GM20431 (cell line): ENCODE results near the gene AP2A2.

ENCODE experiments used
- in situ Hi-C: fragments of 300-500 bp; cut with MseI, MboI; formaldehyde crosslinking; loops from one replicate; pipeline ENCODE4 v1.15.0; 2020; ENCODE audit warnings: low sequenced_read_pairs; ENCODE audit not compliant: unreplicated experiment

AP2A2 gene

DNA sequence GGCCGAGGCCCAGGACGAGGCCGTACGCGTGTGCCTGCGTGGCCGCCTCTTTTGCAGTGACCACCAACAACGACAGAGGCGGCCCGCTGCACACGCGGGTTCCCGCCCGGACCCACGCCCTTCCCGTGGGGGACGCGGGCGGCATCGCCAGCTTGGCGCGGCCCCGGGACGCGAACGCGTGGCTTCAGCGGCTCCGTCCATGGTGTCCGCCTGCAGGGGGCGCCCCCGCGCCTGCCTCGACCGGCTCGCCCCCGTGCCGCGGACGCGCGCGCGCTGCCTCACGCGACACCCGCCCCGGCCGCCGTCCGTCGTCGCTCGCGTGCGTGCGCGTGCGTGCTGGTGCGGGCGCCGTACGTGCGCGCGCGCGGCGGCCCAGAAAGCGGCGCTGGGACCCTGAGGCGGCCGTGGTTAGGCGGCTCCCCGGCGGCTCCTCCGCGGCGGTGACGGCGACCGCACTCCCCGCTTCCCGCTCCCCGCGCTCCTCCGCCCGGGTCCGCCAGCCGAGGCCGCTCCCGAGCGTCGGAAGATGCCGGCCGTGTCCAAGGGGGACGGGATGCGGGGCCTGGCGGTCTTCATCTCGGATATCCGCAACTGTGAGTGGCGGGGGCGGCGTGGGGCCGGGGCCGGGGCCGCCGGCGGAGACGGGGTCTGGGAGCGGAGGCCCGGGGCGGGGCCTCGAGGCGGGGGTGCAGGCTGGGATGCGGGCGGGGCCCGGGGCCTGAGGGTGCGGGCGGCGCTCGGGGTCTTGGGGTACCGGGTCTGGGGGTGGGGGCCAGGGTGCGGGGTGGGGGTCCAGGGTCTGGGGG, at the start of gene AP2A2:
Gene AP2A2 (plus strand): TSS at position 375 of the 806 bp plus-strand sequence. CDS start 152 bp downstream, at position 527.
- in situ Hi-C loops: no loop called here

DNA sequence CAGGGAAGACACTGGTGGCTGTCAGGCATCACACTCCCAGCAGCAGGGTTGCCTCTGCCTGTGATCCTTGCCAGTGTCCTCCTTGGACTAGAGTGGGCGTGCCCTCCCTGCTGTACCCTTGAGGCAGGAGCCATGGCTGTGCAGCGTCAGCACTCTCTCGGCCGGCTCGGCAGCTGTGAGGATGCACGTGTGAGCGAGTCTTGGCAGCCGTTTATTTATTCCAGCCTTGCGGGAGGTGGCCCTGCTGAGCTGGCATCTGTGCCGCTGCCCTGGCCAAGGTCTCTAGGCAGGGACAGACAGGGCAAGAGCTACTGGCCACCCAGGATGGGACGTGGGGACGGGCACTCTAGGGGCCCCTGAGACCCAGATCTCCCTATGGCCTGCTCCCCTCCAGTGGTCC, 49.1 kb upstream of the AP2A2 start:
- in situ Hi-C loops: no loop called here

DNA sequence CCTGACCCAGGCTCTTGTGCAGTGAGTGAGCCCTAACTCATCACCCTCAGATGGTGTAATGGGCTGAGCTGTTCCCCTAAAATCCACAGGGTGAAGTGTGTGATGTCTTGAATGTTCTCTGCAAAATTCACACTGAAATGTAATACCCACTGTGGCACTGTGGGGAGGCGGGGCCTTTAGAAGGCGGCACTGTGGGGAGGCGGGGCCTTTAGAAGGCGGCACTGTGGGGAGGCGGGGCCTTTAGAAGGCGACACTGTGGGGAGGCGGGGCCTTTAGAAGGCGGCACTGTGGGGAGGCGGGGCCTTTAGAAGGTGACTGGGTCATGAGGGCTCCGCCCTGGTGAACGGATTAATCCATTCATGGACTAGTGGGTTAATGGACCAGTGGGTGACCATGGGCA, 48.1 kb upstream of the AP2A2 start:
- in situ Hi-C loops: no loop called here

DNA sequence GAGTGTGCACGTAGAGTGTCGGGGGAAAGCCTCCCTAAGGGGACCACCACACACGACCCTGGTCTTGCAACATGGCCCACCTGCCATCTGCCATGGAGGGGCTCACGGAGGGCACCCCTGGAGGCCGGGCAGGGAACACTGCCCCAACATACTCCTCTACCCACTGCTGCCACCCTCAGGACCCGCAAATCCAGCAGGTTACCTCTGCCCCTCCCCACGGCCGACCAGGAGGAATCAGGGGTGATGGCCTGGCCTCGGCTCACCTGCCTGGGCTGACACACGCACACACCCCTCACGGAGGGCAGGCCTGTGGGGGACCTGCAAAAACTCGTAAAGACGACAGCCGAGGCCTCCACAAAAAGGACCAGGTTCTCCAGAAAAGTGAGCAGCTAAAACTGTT, 45.2 kb upstream of the AP2A2 start:
- in situ Hi-C loops: no loop called here

DNA sequence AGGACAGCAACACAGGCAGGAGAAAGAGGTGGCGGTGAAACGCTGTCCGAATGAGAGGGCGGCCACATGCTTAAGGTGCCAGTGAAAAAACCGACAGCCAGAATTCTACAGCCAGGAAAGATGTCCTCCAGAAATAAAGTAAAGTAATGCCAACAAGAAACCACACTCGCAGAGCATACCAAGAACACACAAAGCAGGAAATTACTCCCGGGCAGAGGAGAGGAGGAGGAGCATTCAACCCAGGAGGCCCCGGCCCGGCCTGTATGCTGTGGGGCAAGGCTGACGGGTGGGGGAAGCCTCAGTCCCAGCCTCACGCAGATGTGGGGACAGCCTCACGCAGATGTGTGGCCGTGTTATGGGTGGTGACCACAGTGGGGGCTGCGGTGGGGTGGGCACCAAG, 43.1 kb upstream of the AP2A2 start:
- in situ Hi-C loops: no loop called here

DNA sequence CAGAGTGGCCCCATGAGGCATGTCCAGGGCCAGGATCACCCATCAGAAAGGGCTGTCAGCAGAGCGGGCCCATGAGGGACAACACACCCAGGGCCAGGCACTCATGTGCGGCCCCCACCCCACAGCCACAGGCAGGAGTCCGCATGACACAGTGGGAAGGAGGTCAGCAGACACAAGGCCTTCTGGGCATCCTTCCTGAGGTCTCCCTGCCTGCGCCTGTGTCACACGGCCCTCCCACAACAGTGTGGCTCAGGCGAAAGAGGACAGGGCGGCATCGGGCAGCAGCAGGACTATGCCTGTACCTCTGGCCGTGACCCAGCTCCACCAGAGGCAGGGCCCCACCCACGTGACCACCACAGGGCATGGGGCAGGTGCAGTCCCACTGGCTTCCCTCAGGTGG, 42.1 kb upstream of the AP2A2 start:
- in situ Hi-C loops: no loop called here

DNA sequence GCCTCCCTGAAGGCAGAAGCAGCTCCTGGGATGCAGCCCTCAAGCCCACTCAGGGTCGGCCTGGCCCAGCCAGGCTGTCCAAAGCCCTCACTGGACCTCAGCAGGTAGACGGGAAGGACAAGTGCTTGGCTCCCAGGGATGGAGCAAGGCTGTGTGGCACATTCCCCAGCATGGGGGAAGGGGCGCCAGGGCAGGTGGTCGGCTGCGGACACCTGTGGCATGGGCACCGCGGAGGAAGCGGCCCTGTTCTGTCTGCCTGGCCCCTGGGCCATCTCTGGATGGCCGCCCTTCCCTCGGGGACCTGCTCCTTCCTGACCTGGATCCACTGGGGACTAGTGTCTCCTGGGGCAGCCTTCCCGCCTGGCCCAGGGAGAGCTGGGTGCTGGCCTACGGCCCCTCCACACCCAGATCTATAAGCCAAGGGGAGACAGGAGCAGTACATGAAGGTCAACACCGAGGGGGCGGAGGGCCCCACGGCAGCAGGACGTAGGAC, 41.0 kb upstream of the AP2A2 start:
- in situ Hi-C loops: no loop called here

DNA sequence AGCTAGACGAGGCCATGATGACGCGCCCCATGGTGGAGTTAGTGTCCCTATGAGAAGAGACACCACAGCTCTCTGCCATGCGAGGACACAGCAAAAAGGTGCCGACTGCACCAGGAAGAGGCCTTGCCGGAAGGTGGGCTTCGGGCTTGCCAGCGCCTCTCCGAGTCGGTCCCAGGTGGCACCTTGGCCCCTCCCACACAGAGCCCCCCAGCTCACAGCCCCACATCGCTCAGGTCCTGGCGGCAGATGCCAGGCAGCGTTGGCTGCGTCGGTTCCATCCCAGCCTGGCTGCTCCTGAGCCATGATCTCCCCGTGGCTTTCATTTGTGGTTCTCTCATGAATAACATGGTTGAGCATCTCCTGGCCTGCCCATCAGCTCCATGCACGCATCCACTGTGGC, 39.1 kb upstream of the AP2A2 start:
- in situ Hi-C loops: no loop called here

DNA sequence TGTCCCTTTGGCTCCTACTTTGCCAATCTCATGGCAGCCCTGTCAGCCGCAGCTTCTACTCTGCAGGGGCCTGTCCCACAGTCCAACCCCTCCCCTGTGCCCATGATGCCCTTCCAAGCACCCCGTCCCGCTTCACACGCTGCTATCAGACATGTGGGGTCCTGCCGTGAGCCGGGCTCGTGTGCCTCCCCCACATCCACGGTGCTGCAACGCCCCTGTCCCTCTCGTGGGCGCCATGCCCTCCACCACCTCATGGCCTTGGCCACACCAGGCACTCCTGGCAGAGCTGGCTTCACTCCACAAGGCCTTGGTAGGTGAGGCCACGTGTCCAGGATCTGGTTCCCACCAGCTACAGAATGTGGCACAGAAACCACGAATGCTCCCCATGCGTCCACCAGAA, 38.1 kb upstream of the AP2A2 start:
- in situ Hi-C loops: no loop called here

DNA sequence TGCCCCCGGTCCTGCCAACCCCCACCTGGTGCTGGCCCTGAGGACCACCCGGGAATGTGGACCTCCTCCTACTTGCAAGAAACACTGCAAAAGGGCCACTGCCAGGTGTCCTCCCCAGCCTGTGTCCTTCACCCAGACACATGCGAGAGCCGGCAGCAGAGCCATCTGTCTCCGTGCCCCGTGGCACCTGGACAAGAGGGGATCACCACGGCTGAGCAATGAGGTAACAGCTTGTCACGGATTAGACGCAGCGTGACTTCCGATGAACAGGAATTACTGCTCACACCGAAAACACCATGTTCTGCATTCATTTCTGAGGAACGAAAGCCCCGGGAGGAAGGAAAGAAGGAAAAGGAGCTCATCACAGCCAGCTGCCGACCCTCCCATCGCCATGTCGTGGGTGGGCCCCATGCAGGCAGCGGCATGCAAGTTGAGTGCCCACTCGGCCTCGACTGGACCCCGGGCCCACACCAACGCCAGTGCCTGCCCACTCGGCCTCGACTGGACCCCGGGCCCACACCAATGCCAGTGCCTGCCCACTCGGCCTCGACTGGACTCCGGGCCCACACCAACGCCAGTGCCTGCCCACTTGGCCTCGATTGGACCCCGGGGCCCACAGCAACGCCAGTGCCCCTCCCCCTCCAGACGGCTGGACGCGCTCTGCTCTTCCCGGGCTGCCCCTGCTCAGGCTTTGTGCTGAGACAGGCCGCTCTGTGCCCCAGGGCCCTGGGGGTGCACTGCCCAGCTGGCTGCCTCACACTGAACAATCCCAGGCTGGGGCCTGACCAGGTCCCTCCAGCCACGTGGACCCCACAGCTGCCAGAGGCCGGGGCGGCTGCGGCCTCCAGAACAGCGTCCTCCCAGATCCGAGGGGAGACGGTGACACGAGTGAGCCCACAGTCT, 37.1 kb upstream of the AP2A2 start:
- in situ Hi-C loops: no loop called here

DNA sequence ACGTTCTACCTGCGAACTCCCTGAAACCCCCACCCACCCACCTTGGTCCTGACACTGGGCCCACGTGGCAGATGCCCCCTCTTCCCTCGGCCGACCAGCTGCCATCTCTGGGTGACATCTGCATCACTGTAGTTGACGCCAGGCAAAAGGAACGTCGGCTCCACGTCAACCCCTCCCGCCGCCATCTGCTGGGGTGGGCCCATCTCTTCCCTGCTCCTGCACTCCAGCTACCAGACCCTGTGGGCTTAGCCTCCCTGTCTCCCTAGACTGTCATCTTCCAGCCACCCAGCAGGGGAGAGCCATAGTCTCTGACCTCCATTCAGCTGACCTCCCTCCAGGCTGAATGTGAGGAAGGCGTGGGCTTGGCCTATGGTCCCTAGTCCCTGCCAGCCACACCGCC, 36.4 kb upstream of the AP2A2 start:
- in situ Hi-C loops: no loop called here

DNA sequence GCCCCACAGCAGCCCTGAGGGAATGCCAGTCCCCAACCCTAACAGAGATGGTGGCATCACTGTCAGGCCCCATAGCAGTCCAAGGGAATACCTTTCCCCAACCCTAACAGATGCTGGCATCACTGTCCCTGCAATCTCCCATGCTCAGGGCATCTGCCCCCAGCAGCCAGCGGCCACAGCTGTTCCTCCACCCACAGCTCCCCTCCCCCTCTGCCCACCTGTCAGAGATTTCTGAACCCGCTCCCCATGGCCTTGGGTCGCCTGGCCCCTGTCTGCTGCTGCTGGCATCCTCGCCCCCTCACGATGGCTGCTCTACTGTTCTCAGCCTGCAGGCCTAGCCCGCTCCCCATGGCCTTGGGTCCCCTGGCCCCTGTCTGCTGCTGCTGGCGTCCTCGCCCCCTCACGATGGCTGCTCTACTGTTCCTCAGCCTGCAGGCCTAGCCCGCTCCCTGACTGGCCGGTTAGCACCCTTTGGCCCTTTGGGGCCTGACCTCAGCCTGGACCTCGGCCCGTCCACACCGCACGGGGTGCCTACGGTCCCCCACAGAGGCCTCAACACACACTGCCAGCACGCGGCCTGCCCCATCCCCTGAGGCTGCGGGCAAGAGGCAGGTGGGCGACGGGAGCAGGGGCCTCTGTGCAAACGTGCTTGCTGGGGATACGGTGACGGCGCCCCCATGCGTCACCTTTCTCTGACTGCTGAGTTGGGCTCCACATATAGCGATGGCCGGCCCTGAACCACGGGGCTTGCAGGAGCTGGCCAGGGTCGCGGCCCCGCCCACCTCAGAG, 35.8 kb upstream of the AP2A2 start:
- in situ Hi-C loops: no loop called here

DNA sequence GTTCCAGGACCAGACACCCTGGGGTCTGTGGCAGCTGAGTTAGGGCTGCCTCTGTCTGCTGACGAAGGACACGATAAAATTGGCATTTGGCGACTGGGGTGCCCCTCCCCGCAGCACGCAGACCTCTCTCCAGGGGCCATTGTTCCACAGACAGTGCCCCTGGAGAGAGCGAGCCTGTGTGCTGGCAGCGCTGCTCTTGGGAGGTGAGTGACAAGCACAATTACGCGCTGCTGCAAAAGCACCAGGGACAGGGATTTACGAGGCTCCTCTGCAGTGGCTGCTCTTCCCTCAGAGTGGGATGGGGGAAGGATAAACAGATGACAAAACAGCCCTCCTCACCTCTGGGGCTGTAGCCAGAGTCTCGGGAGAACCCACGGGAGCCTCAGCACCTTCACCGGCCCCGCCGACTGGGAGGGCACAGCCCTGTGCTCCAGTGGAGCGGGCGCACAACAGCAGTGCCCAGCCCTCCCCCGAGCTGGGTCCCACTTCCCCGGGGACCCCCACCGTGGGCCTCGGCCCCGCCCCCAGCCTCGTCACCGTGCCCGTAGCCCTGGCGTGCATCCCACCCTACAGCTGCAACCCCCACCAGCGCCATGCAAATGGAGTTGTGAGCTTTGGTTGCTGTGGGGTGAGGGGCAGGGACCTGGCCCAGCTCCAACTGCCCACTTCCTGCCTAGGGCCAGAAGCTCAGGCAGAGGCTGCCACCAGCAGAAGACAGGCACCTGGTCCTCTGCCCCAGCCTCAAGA, 34.7 kb upstream of the AP2A2 start:
- in situ Hi-C loops: no loop called here

DNA sequence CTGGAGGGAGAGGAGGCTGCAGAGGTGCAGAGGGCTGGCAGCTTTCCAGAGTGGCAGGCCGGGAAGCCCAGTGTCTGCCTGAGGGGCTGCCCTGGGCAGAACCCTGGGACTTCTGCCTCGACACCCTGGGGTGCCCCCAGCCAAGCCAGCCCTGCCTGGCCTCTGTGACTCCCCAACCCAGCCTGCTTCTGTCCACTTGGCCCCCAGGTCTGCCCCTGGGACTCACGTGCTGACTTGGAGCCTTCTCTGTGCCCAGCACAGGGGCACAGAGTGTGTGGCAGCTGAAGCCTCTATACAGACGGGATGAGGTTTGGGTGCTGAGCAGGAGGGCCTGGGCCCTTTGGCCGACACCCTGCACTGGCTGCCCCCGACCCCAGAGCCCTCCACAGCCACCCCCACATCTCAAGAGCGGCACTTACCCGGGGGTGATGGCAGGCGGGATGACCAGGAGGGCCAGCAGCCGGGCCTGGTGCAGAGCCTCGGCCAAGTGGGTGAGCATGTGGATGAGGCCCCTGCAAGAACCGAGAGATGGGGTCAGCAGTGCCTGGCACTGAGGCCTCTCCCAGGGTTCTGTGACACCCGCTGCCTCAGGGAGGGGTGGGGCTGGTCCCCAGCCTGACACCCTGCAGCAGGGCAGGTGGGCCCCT, 32.5 kb upstream of the AP2A2 start:
- in situ Hi-C loops: no loop called here

DNA sequence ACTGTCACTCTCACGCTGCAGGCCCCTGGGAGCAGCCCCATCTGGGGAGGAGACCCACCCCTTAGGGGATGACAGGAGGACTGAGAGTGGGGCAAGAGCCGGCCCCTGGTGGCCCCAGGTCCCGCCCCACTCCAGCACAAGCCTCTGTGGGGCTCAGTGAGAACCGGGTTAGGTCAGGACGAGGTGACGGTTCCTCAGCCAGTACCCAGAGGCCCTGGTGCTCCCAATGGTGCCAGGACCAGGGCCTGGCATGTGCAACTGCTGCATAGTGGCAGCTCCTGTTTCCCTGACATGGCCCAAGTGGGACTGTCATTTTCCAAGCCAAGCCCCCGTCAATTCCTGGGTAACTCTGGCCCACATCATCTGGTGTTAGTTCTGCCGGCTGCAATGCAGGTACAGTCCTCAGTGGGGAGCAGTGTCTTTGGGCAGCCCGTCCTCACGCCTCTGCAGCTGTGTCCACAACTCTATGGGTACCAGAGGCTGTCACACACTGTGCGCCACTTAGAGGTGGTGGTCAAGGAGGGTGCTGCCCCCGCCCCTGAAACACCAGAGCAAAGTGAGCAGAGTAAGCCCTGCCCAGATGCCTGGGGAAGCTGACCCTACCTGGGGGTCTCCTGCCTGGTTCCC, 31.0 kb upstream of the AP2A2 start:
- in situ Hi-C loops: no loop called here

DNA sequence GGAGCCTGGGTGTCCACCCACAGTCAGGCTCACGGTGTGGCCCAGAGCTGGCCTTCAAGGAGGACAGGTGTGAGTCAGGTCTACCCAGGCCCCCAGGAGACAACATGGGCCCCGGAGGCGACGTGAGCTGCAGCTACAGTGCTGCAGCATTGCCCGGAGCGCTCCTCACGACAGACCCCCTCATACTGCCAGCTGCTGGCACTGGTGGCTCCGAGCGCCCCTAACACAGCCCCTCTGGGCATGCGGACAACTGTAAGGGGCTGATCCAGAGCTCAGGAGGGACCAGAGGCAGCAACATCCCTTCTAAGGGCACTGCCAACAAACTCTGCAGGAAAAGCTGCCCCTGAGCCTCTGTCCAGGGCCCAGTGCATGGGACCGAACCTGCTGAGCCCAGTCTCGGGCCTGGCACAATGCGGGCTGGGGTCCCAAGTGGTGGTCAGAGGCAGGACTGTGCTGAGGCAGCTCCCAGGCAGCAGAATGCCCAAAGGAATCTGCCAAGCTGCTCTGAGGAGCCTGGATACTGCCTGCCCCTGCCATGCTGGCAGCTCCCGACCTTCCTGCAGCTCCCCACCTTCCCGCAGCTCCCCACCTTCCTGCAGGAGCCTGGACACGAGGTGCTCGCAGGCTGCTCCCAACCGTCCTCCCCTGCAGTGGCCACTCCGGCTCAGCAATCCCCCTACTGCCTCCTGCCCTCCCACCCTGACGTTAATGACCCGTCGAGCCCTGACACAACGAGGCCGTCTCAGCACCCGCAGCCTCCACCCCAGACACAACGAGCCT, 30.1 kb upstream of the AP2A2 start:
- in situ Hi-C loops: no loop called here

DNA sequence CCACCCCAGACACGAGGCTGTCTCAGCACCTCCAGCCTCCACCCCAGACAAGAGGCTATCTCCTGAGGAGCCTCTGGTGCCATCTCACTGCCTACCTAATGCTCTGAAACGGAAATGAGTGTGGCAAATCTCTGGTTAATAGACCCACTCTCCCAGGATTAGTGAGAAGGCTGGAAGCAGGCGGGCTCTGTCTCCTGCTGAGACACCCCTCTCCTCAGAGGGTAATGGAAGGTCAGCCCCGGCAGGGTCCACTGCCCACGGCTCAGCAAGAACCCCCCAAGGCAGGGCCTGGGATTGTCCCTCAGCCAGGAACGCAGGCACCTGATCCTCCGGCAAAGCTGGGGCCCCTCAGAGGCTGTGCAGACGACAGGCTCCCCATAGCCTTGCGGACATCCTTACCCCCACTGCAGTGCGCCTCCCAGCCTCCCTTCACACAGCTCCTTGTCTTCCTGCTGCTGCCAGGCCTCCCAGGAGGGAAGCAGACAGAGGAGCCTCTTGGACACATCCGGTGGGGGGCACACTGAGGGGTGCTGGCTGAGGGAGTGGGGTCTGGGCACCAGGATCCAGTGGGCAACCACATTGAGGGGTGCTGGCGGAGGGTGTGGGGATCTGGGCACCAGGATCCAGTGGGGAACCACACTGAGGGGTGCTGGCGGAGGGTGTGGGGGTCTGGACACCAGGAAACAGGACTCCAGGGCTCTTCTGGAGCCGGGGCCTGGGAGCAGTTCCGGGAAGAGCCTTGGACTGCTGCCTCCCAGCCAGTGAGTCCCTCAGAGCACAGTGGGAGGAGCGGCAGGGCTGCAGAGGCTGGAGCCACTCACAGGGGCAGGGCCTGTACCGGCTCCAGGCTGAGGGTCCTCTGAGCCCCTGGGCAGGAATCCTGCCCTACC, 28.2 kb upstream of the AP2A2 start:
- in situ Hi-C loops: no loop called here
